Uterus (tissue), 4 donors: ENCODE data around the gene MTCL1. TPM values are rescaled to one million over a fixed set of nuclear protein-coding genes. Genes with fewer than 3 reads are reported as not detected.

ENCODE experiments used
- DNase-seq, 2 donors: peaks; one replicate each; pipeline ENCODE4 v3.0.0-alpha.2; 2019 to 2020
- H3K27ac ChIP-seq, 2 donors: fragments of 200-600 bp; sonication (generic); 1 replicate in 1 of 2; 2 replicates in 1 of 2; pipeline ENCODE4 v1.5.1; 2016 to 2018
- H3K27me3 ChIP-seq, 2 donors: fragments of 200-600 bp; sonication (generic); one replicate each; pipeline ENCODE4 v1.5.1; 2018 to 2019; ENCODE audit warnings: control low read depth in 1 of 2
- H3K36me3 ChIP-seq, 2 donors: fragments of 200-600 bp; sonication (generic); one replicate each; pipeline ENCODE4 v1.5.1; 2019; ENCODE audit warnings: control low read depth in 1 of 2
- H3K4me1 ChIP-seq, 2 donors: fragments of 200-600 bp; sonication (generic); one replicate each; pipeline ENCODE4 v1.5.1; 2018 to 2019; ENCODE audit warnings: control low read depth in 1 of 2
- H3K4me3 ChIP-seq, 2 donors: fragments of 200-600 bp; sonication (generic); 1 replicate in 1 of 2; 2 replicates in 1 of 2; pipeline ENCODE4 v1.5.1; 2018 to 2019; ENCODE audit warnings: mild to moderate bottlenecking in 1 of 2
- H3K9me3 ChIP-seq, 2 donors: fragments of 200-600 bp; sonication (generic); one replicate each; pipeline ENCODE4 v1.5.1; 2019; ENCODE audit warnings: control low read depth in 1 of 2
- CTCF ChIP-seq, 4 experiments: fragments of 200-600 bp in 2 of 4; fragments of 450-650 bp in 2 of 4; sonication (generic) in 2 of 4; IDR thresholded peaks; one replicate each; pipeline ENCODE4 v1.5.1; 2016 to 2019; ENCODE audit warnings: antibody characterized with exemption in 4 of 4, mild to moderate bottlenecking in 2 of 4, moderate library complexity in 1 of 4
- POLR2A ChIP-seq, 2 donors: fragments of 450-650 bp; IDR thresholded peaks; one replicate each; pipeline ENCODE4 v1.6.1; 2016; ENCODE audit warnings: antibody characterized with exemption in 2 of 2, mild to moderate bottlenecking in 1 of 2, moderate library complexity in 1 of 2
- intact Hi-C: fragments of 100-400 bp; cut with DNase I; formaldehyde crosslinking; loops from one replicate; pipeline ENCODE4 v1.15.1; 2023; ENCODE audit warnings: low total_unique reads
- total RNA-seq, 4 donors: library from RNA; depleted of rRNA in 3 of 4; stranded (reverse); fragments of >200 nt in 3 of 4; gene quantifications; one replicate each; pipeline versions ENCODE4 v1.1.0 to v1.2.4, GENCODE V29; 2014 to 2023
- donor health status: DM: yes; HTN: yes; CAD: no.

Gene MTCL1
- total RNA-seq, 4 donors from 2014 or later = 8.8 to 25.9 (median 11.0) TPM; not detected in 1

- H3K36me3 ChIP-seq = no peaks in the 10 kb centered on the region
- no peak for TF ChIP-seq POLR2A (IDR thresholded peaks at IDR 0.05)
- no peak for TF ChIP-seq CTCF (IDR thresholded peaks at IDR 0.05)
- intact Hi-C loops = no loop called here
- no peaks in the 10 kb centered on the region for H3K4me1 ChIP-seq
- no peaks in the 10 kb centered on the region for H3K9me3 ChIP-seq
- DNase-seq = no peak
- H3K4me3 ChIP-seq = no peak overlapping the region
- no peaks in the 10 kb centered on the region for H3K27me3 ChIP-seq
- H3K27ac ChIP-seq = no peak overlapping the region
Observed at GRCh38 chr18:8856769-8857393, 151.5 kb downstream of the MTCL1 start.

- Histone ChIP-seq H3K27ac (no peak overlapping the region), H3K9me3 (no peaks in the 10 kb centered on the region), H3K27me3 (no peaks in the 10 kb centered on the region), H3K36me3 (no peaks in the 10 kb centered on the region), H3K4me1 (no peaks in the 10 kb centered on the region), H3K4me3 (no peak overlapping the region)
- DNase-seq = no peak
- intact Hi-C loops = no loop called here
- TF ChIP-seq CTCF (IDR thresholded peaks at IDR 0.05) = no peak
- TF ChIP-seq POLR2A (IDR thresholded peaks at IDR 0.05) = no peak
Observed at GRCh38 chr18:8857806-8858205, 152.4 kb downstream of the MTCL1 start.

GRCh38 chr18:8858888-8859511 is 153.6 kb downstream of the MTCL1 start:
- Histone ChIP-seq H3K4me1 (no peaks in the 10 kb centered on the region), H3K4me3 (no peak overlapping the region), H3K9me3 (no peaks in the 10 kb centered on the region), H3K27ac (no peak overlapping the region), H3K36me3 (no peaks in the 10 kb centered on the region), H3K27me3 (no peaks in the 10 kb centered on the region)
- no peak for TF ChIP-seq POLR2A (IDR thresholded peaks at IDR 0.05)
- no peak for TF ChIP-seq CTCF (IDR thresholded peaks at IDR 0.05)
- intact Hi-C loops = no loop called here
- no peak for DNase-seq

GRCh38 chr18:8860845-8861642 is 155.7 kb downstream of the MTCL1 start:
- H3K27me3 ChIP-seq = no peaks in the 10 kb centered on the region

More at GRCh38 chr18:8860845-8861642, 155.7 kb downstream of the MTCL1 start:
- Histone ChIP-seq H3K27ac (no peak overlapping the region), H3K36me3 (no peaks in the 10 kb centered on the region), H3K9me3 (no peaks in the 10 kb centered on the region), H3K4me3 (no peak overlapping the region), H3K4me1 (no peaks in the 10 kb centered on the region)
- DNase-seq = no peak
- TF ChIP-seq CTCF (IDR thresholded peaks at IDR 0.05) (no peak), POLR2A (IDR thresholded peaks at IDR 0.05) (no peak)
- intact Hi-C loops = no loop called here
